Prostate gland (tissue), 2 donors: Measurements from ENCODE around the gene VAPB. TPM values are rescaled to one million over a fixed set of nuclear protein-coding genes. Genes with fewer than 3 reads are reported as not detected.
A peak's percentile ranks its signal among the peaks of the same experiment; 100 is the strongest.

ENCODE experiments used
- DNase-seq: peaks from one replicate; pipeline ENCODE4 v3.0.0-alpha.2; 2019; ENCODE audit warnings: low spot score
- H3K27ac ChIP-seq, 2 donors: fragments of 200-600 bp; sonication (generic); 2 replicates each; pipeline ENCODE4 v1.5.1; 2017 to 2019
- H3K27me3 ChIP-seq: fragments of 200-600 bp; sonication (generic); replicated peaks from 2 replicates; pipeline ENCODE4 v1.5.1; 2019; ENCODE audit not compliant: insufficient read depth
- H3K36me3 ChIP-seq, 2 donors: fragments of 200-600 bp; sonication (generic); 1 replicate in 1 of 2; 2 replicates in 1 of 2; pipeline versions ENCODE4 v1.5.1 to v1.8.1; 2017 to 2019
- H3K4me1 ChIP-seq: fragments of 200-600 bp; sonication (generic); replicated peaks from 2 replicates; pipeline ENCODE4 v1.5.1; 2019
- H3K4me3 ChIP-seq, 2 donors: fragments of 200-600 bp; sonication (generic); 2 replicates each; pipeline ENCODE4 v1.5.1; 2017 to 2019
- H3K9me3 ChIP-seq: fragments of 200-600 bp; sonication (generic); 2 replicates; pipeline ENCODE4 v1.5.1; 2017
- CTCF ChIP-seq, 4 experiments: fragments of 200-600 bp in 2 of 4; fragments of 450-650 bp in 2 of 4; sonication (generic) in 2 of 4; IDR thresholded peaks; 1 replicate in 3 of 4; 2 replicates in 1 of 4; pipeline ENCODE4 v1.5.1; 2016 to 2019; ENCODE audit warnings: antibody characterized with exemption in 4 of 4, mild to moderate bottlenecking in 2 of 4, moderate library complexity in 2 of 4
- POLR2A ChIP-seq: fragments of 450-650 bp; IDR thresholded peaks from one replicate; pipeline ENCODE4 v1.6.1; 2016; ENCODE audit warnings: antibody characterized with exemption, mild to moderate bottlenecking
- POLR2AphosphoS5 ChIP-seq: sonication (generic); formaldehyde crosslinking; IDR thresholded peaks from one replicate; pipeline ENCODE4 v1.6.1; 2017; ENCODE audit warnings: antibody characterized with exemption
- WGBS: methylation state at CpG from one replicate; pipeline ENCODE4 v1.1.5; 2018; 5-methylcytosine and 5-hydroxymethylcytosine counted together
- intact Hi-C: fragments of 100-400 bp; cut with DNase I; formaldehyde crosslinking; loops from one replicate; pipeline ENCODE4 v1.14.2; 2022
- total RNA-seq, 2 donors: library from RNA; depleted of rRNA; stranded (reverse); fragments of >200 nt; gene quantifications; one replicate each; pipeline ENCODE4 v1.1.0, GENCODE V29; 2016

The VAPB gene
- total RNA-seq, 2 donors from 2014 or later, result 14.2 to 21.1 TPM

- WGBS, result 80% methylated on average over 17 of the region's 17 CpGs
- H3K27me3 ChIP-seq, result no peaks in the 10 kb centered on the region
- H3K9me3 ChIP-seq, result no peaks in the 10 kb centered on the region
- peak overlapping the region; percentile 77 to 81 for H3K27ac ChIP-seq
- peak overlapping the region; percentile 78 for H3K4me3 ChIP-seq
- no peaks in the 10 kb centered on the region for H3K36me3 ChIP-seq
- intact Hi-C loops, result loop anchor here (5.0 kb wide), 1 partner anchor 83 kb away; the partner anchor contains the start of gene RAB22A
- DNase-seq, result no peak
- TF ChIP-seq POLR2AphosphoS5 (no peak), CTCF (IDR thresholded peaks at IDR 0.05) (no peak), POLR2A (no peak)
- peaks cover 9% of the 10 kb centered on the region for H3K4me1 ChIP-seq
Observed at GRCh38 chr20:58389968-58390658, 1.1 kb downstream of the VAPB start.

- intact Hi-C loops, result no loop called here
- H3K4me1 ChIP-seq, result peaks cover 9% of the 10 kb centered on the region
- no peaks in the 10 kb centered on the region for H3K9me3 ChIP-seq
- 95% methylated on average over 8 of the region's 8 CpGs for WGBS
- TF ChIP-seq CTCF (IDR thresholded peaks at IDR 0.05) (no peak), POLR2AphosphoS5 (no peak), POLR2A (no peak)
- no peaks in the 10 kb centered on the region for H3K36me3 ChIP-seq
- H3K4me3 ChIP-seq, result no peak overlapping the region
- no peak for DNase-seq
- H3K27me3 ChIP-seq, result no peaks in the 10 kb centered on the region
- H3K27ac ChIP-seq, result no peak overlapping the region
Observed at GRCh38 chr20:58390659-58391035, 1.6 kb downstream of the VAPB start.

GRCh38 chr20:58392286-58392685 lies 3.3 kb downstream of the VAPB start:
- no peak overlapping the region for H3K27ac ChIP-seq
- 77% methylated on average over 4 of the region's 4 CpGs for WGBS
- no peaks in the 10 kb centered on the region for H3K27me3 ChIP-seq
- H3K4me1 ChIP-seq, result peaks cover 9% of the 10 kb centered on the region
- intact Hi-C loops, result no loop called here
- no peak overlapping the region for H3K4me3 ChIP-seq
- no peaks in the 10 kb centered on the region for H3K36me3 ChIP-seq
- DNase-seq, result no peak
- no peaks in the 10 kb centered on the region for H3K9me3 ChIP-seq
- TF ChIP-seq POLR2A (no peak), CTCF (IDR thresholded peaks at IDR 0.05) (no peak), POLR2AphosphoS5 (no peak)

GRCh38 chr20:58393299-58393698 lies 4.3 kb downstream of the VAPB start:
- 82% methylated on average over 3 of the region's 3 CpGs for WGBS
- intact Hi-C loops, result no loop called here
- no peaks in the 10 kb centered on the region for H3K27me3 ChIP-seq
- H3K9me3 ChIP-seq, result no peaks in the 10 kb centered on the region
- no peak for DNase-seq
- TF ChIP-seq CTCF (IDR thresholded peaks at IDR 0.05) (no peak), POLR2AphosphoS5 (no peak), POLR2A (no peak)
- H3K27ac ChIP-seq, result no peak overlapping the region
- peaks cover 9% of the 10 kb centered on the region for H3K4me1 ChIP-seq
- H3K36me3 ChIP-seq, result no peaks in the 10 kb centered on the region
- H3K4me3 ChIP-seq, result no peak overlapping the region

GRCh38 chr20:58394801-58395200 lies 5.8 kb downstream of the VAPB start:
- Histone ChIP-seq H3K9me3 (no peaks in the 10 kb centered on the region), H3K36me3 (no peaks in the 10 kb centered on the region), H3K4me3 (no peak overlapping the region), H3K4me1 (peaks cover 9% of the 10 kb centered on the region), H3K27ac (no peak overlapping the region), H3K27me3 (no peaks in the 10 kb centered on the region)
- DNase-seq, result no peak
- WGBS, result 83% methylated on average over 4 of the region's 4 CpGs
- intact Hi-C loops, result no loop called here
- TF ChIP-seq POLR2A (no peak), CTCF (IDR thresholded peaks at IDR 0.05) (no peak), POLR2AphosphoS5 (no peak)
